GM21423 (cell line): ENCODE results near the gene ABHD2.
"Not testable (repeated sequence)": the region's sequence is repeated elsewhere in the genome, so short reads cannot be mapped to it uniquely, and the experiment has no call there.

Source experiments
- ATAC-seq: cut with Tn5 transposase; IDR thresholded peaks from one replicate; pipeline ENCODE4 v1.9.1; 2021; ENCODE audit warnings: mild to moderate bottlenecking, moderate library complexity; ENCODE audit not compliant: unreplicated experiment

The ABHD2 gene

GRCh38 chr15:89217686-89218376 lies 129.6 kb downstream of the ABHD2 start:
- no peak for ATAC-seq

DNA sequence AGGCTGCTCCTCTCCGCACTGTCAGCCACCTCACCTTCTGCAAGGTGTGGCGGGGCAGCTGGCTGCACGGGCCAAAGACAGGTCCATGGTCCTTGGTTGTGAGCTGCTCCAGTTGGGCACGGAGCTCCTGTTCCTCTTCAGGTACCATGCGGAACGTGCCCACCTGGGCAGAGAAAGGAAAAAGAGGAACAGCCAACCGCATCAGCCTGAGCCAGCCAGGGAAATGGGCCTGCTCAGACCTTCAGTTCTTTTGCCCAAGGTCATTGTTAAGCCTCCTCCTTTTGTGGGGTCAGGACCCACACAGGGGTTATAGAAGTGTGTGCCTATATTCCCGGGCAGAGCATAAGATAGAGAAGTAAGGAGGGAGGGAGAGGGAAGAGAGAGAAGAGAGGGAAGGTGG lies 130.3 kb downstream of the ABHD2 start:
- ATAC-seq = no peak

DNA sequence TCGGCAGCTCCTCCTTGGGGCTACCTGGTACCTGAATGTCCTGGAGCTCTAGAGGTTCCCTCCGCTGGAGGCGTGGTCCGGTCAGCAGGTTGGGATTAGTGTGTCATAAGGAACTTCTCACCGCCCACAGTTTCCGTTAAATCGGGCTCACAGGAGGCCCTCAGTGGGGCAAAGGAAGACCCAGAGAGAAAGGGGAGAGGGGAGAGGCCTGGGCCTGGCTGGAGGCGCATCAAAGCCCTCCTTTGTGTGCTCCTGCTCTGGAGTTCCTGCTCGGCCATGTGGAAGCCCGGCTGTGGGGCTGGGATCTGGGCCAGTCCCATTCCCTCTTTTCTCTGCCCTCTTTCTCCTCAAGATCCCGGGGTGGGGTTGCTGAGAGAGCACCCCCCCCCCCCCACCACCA lies 133.3 kb downstream of the ABHD2 start, which contains the start of gene RLBP1:
TSS of gene RLBP1 (minus strand) at position 37 of the 400 bp plus-strand sequence. CDS start 2,604 bp downstream, outside the sequence.
- no peak for ATAC-seq

- no peak for ATAC-seq
Measured at GRCh38 chr15:89225588-89225987, 137.3 kb downstream of the ABHD2 start.

DNA sequence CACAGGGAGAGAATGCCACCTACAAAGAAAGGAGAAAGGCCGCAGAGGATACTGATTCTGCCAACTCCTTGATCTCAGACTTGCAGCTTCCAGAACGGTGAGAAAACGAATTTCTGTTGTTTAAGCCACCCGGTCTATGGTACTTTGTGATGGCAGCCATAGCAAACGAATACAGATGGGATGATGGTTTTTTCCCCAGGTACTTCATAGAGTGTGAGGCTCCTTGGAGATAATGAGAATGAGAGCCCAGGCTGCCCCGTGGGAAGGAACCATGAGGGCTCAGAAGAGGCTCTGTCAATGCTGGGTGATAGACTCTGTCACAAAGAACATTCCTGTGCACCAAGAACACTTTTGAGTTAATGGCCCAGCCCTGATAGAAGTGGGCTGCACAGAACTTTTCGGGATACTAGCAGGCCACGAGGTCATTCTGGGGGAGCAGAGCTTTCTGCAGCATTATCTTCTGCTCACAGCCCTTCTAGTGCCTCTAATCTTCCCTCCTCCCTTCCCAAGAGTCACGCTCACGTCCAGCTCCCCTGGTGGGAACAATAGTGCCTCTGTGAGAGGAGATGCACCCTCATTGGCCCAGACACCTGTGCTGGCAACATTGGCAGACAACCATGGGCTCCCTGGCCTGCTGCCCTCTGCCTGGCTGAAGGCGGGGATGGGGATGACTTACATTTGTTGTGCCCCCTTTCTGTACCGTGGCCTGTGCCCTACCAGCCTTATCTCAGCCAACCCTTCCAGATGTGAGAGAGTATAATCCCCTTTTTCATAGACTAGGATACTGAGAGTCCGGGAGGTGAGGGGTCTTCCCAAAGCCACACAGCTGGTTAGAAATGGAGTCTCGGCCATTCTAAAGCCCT lies 138.3 kb downstream of the ABHD2 start:
- no peak for ATAC-seq

DNA sequence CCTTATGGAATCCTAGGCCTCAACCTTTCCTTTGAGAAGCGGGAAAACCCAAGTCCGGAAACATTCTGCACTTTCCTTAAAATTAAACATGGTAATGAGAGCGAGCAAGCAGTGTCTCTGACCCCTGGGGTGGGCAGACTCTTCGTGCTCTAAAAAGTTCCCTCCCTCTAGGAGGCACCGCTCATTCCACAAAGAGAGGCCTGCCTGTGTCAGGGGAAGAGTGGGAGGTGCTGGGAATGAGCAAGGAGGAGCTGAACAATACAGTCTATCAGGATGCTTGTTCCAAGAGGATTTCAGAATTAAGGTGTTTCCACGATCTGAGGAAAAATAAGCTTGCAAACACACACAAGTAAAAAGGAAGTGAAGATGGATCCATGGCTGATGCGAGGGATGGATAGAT lies 139.2 kb downstream of the ABHD2 start:
- no peak for ATAC-seq

DNA sequence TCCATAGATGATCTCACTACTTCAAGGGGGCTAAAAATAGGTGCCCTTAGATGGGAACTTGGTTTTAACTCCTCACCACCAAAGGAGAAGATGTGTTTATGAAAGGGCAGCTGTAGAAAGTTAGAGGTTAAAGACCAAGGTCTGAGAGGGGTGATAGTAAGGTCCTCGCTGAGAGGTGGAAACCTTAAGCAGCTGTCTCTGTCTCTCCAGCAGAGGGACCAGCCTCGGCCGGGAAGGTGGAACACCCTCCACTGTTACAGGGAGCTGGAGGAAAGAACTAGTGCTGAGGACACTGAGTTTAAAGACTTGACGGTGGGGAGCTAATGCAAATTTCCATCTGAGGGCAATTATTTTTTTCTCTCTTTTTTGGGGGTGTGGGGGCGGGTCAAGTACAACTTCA lies 142.0 kb downstream of the ABHD2 start:
- no peak for ATAC-seq

DNA sequence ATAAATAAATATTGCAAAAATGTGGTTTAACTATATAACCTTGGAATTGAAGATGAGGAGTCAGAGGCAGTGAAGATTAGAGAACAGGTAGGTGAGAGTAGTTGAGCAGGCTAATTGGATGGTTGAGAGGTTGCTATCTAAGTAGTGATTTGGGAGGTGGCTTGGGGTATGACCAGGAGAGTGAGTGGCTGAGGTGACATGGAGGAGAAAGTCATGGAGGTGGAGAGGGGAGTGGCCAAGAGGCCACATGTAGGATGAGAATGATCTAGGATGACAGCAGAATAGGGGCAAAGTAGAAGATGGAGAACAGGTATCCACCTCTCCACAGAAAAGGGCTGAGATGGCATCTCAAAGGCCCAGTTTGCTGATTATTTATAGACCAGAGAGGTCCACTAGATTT lies 143.6 kb downstream of the ABHD2 start:
- ATAC-seq = no peak

- ATAC-seq = not testable (repeated sequence)
Measured at GRCh38 chr15:89239883-89240810, 151.9 kb downstream of the ABHD2 start.

- ATAC-seq = no peak
Measured at GRCh38 chr15:89243046-89243690, 154.9 kb downstream of the ABHD2 start.

- peak; percentile 97 for ATAC-seq
Measured at GRCh38 chr15:89243691-89244573, 155.7 kb downstream of the ABHD2 start, which contains the start of gene FANCI. FANCI (plus strand) TSS chr15:89243979; CDS start chr15:89247648, 3,669 bp downstream.

GRCh38 chr15:89244574-89244903 lies 156.3 kb downstream of the ABHD2 start:
- peak; percentile 30 for ATAC-seq

- no peak for ATAC-seq
Measured at GRCh38 chr15:89247446-89247845, 159.2 kb downstream of the ABHD2 start.

DNA sequence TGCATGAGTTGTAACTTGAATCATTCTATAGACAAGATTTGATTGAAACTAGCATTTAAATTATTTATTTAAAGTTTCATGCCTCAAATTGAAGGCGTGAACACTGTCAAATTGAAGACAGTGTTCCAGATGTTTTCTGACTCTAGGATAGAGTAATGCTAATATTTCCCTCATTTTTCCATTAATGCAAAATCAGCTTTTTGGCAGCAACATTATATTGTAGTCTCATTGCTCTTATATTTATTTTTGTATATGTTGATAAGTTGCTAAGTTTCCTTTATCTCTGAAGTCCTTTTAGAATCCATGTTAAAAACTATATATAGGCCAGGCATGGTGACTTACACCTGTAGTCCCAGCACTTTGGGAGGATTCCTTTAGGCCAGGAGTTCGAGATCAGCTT lies 160.3 kb downstream of the ABHD2 start:
- no peak for ATAC-seq

DNA sequence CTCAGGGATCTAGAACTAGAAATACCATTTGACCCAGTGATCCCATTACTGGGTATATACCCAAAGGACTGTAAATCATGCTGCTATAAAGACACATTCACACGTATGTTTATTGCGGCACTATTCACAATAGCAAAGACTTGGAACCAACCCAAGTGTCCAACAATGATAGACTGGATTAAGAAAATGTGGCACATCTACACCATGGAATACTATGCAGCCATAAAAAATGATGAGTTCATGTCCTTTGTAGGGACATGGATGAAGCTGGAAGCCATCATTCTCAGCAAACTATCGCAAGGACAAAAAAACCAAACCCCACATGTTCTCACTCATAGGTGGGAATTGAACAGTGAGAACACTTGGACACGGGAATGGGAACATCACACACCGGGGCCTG lies 161.9 kb downstream of the ABHD2 start:
- not testable (repeated sequence) for ATAC-seq
